ENCODE data around the gene NCAM2.

The NCAM2 gene

DNA sequence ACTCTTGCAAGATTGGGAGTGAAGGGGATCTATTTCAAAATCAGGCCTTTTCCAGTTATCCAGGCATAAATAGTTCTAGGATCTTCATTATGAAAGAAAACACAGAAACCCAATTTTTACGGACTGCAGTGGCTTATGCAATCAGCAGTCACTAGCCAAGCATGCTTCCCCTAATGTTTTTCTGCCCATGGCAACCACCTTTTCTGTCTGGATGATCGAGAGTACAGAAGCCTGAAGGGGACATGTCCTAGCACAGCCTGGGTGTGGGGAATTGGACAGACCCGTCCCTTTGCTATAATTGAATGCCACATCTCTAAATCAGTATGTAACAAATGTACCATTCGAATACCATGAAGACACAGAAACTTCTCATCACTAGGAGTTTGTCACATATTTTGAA, 29.8 kb upstream of the NCAM2 start (continued):
- TF ChIP-seq GLI4 (tag by site-specific recombination; IDR thresholded peaks at IDR 0.05) (no peak), ZNF76 (tag by site-specific recombination; IDR thresholded peaks at IDR 0.05; ENCODE audit: borderline replicate concordance, low read depth) (no peak), ZNF449 (tag by site-specific recombination; IDR thresholded peaks at IDR 0.05) (no peak), ZNF707 (tag by site-specific recombination; IDR thresholded peaks at IDR 0.05) (no peak), IKZF3 (tag by site-specific recombination; IDR thresholded peaks at IDR 0.05) (no peak), SP2 (tag by site-specific recombination; IDR thresholded peaks at IDR 0.05) (no peak), GFI1B (tag by site-specific recombination; IDR thresholded peaks at IDR 0.05) (no peak)
- TF ChIP-seq, protein P1, sequence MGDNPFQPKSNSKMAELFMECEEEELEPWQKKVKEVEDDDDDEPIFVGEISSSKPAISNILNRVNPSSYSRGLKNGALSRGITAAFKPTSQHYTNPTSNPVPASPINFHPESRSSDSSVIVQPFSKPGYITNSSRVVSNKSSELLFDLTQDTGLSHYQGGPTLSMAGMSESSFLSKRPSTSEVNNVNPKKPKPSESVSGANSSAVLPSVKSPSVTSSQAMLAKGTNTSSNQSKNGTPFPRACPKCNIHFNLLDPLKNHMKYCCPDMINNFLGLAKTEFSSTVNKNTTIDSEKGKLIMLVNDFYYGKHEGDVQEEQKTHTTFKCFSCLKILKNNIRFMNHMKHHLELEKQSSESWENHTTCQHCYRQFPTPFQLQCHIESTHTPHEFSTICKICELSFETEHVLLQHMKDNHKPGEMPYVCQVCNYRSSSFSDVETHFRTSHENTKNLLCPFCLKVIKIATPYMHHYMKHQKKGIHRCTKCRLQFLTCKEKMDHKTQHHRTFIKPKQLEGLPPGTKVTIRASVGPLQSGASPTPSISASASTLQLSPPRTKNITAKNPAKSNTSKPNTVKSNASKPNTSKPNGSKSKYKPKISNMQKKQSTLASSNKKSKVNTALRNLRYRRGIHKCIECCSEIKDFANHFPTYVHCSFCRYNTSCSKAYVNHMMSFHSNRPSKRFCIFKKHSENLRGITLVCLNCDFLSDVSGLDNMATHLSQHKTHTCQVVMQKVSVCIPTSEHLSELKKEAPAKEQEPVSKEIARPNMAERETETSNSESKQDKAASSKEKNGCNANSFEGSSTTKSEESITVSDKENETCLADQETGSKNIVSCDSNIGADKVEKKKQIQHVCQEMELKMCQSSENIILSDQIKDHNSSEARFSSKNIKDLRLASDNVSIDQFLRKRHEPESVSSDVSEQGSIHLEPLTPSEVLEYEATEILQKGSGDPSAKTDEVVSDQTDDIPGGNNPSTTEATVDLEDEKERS (tag by site-specific recombination; IDR thresholded peaks at IDR 0.05): no peak

- ChIA-PET POLR2A (no interaction called here), CTCF (interaction anchor here (0.6 to 1.8 kb wide), 7 partner anchors 11 to 1054 kb away, joined by 3 to 12 read pairs (median 3); partner anchors contain the start of gene NCAM2)
- Histone ChIP-seq H3K9me3 (ENCODE audit: control insufficient read depth, insufficient read depth, low read depth, low read length) (no peaks in the 10 kb centered on the region), H3K27ac (ENCODE audit: extremely low read depth, low read depth, low read length) (no peak overlapping the region), H3K4me1 (ENCODE audit: control insufficient read depth, insufficient read depth, low read length) (no peaks in the 10 kb centered on the region), H3K36me3 (ENCODE audit: control insufficient read depth in 2 of 2, insufficient read depth in 1 of 2, low read length in 2 of 2) (no peaks in the 10 kb centered on the region), H3K4me3 (ENCODE audit: low read depth, low read length) (no peak overlapping the region)
- TF ChIP-seq ZNF175 (tag by site-specific recombination; IDR thresholded peaks at IDR 0.05) (no peak), ZNF549 (tag by site-specific recombination; IDR thresholded peaks at IDR 0.05) (no peak), ZNF585B (tag by site-specific recombination; IDR thresholded peaks at IDR 0.05) (no peak), ZNF514 (tag by site-specific recombination; IDR thresholded peaks at IDR 0.05) (no peak), ZNF24 (tag by site-specific recombination; IDR thresholded peaks at IDR 0.05) (no peak), ZNF324 (tag by site-specific recombination; IDR thresholded peaks at IDR 0.05) (no peak), ZNF623 (tag by site-specific recombination; IDR thresholded peaks at IDR 0.05) (no peak), ZNF341 (tag by site-specific recombination; IDR thresholded peaks at IDR 0.05; ENCODE audit: low read depth) (no peak), ZSCAN18 (tag by site-specific recombination; IDR thresholded peaks at IDR 0.05) (no peak), ZNF433 (tag by site-specific recombination; IDR thresholded peaks at IDR 0.05; ENCODE audit: low read depth) (no peak), ZFHX2 (tag by site-specific recombination; conservative IDR thresholded peaks at IDR 0.05) (no peak), ZNF596 (tag by site-specific recombination; IDR thresholded peaks at IDR 0.05) (no peak)
Observed at GRCh38 chr21:20970691-20971090, 27.5 kb upstream of the NCAM2 start.
